GM21515 (cell line): ENCODE measurements around the gene CCL1.

Experiments
- ATAC-seq: cut with Tn5 transposase; IDR thresholded peaks from one replicate; pipeline ENCODE4 v1.9.1; 2021; ENCODE audit not compliant: unreplicated experiment

The CCL1 gene

GRCh38 chr17:34384271-34384670 is 21.2 kb upstream of the CCL1 start:
- no peak for ATAC-seq

- no peak for ATAC-seq
Observed at GRCh38 chr17:34383216-34383615, 20.2 kb upstream of the CCL1 start.

GRCh38 chr17:34382621-34383124 is 19.6 kb upstream of the CCL1 start:
- no peak for ATAC-seq

- no peak for ATAC-seq
Observed at GRCh38 chr17:34379868-34380267, 16.8 kb upstream of the CCL1 start.

- ATAC-seq, result no peak
Observed at GRCh38 chr17:34378664-34379101, 15.7 kb upstream of the CCL1 start.

- peak; percentile 57 for ATAC-seq
Observed at GRCh38 chr17:34377078-34377823, 14.2 kb upstream of the CCL1 start.

GRCh38 chr17:34375426-34375997 is 12.5 kb upstream of the CCL1 start:
- no peak for ATAC-seq

- no peak for ATAC-seq
Observed at GRCh38 chr17:34374457-34374856, 11.4 kb upstream of the CCL1 start.

- no peak for ATAC-seq
Observed at GRCh38 chr17:34371405-34372100, 8.5 kb upstream of the CCL1 start.

- ATAC-seq, result no peak
Observed at GRCh38 chr17:34370997-34371395, 8.0 kb upstream of the CCL1 start.

- ATAC-seq, result no peak
Observed at GRCh38 chr17:34370376-34370996, 7.5 kb upstream of the CCL1 start.

- no peak for ATAC-seq
Observed at GRCh38 chr17:34369571-34369970, 6.5 kb upstream of the CCL1 start.

GRCh38 chr17:34368946-34369500 is 6.0 kb upstream of the CCL1 start:
- no peak for ATAC-seq

- ATAC-seq, result no peak
Observed at GRCh38 chr17:34368196-34368945, 5.3 kb upstream of the CCL1 start.

- ATAC-seq, result no peak
Observed at GRCh38 chr17:34367486-34368195, 4.6 kb upstream of the CCL1 start.

GRCh38 chr17:34366529-34367107 is 3.6 kb upstream of the CCL1 start:
- ATAC-seq, result no peak

GRCh38 chr17:34366010-34366409 is 3.0 kb upstream of the CCL1 start:
- ATAC-seq, result no peak

GRCh38 chr17:34365340-34365739 is 2.3 kb upstream of the CCL1 start:
- ATAC-seq, result no peak

GRCh38 chr17:34364751-34365150 is 1.7 kb upstream of the CCL1 start:
- ATAC-seq, result no peak
